AG09319 (cell line): ENCODE results near the gene FGF18.

Source experiments
- DNase-seq: peaks from one replicate; pipeline ENCODE4 v3.0.0-alpha.2; 2010; ENCODE audit warnings: low read depth; ENCODE audit errors: extremely low read depth
- CTCF ChIP-seq: IDR thresholded peaks from 2 replicates; pipeline ENCODE4 v1.5.1; 2011; ENCODE audit warnings: low read depth, mild to moderate bottlenecking, inconsistent platforms, low read length, moderate library complexity

FGF18 gene

GRCh38 chr5:171451421-171451820, 32.0 kb downstream of the FGF18 start:
- no peak for TF ChIP-seq CTCF

GRCh38 chr5:171453056-171453725, 33.7 kb downstream of the FGF18 start:
- no peak for DNase-seq

More at GRCh38 chr5:171451421-171451820, 32.0 kb downstream of the FGF18 start:
- no peak for DNase-seq

GRCh38 chr5:171453988-171454387, 34.5 kb downstream of the FGF18 start:
- TF ChIP-seq CTCF, result no peak
- DNase-seq, result no peak

More at GRCh38 chr5:171453056-171453725, 33.7 kb downstream of the FGF18 start:
- TF ChIP-seq CTCF, result no peak

GRCh38 chr5:171454549-171454948, 35.1 kb downstream of the FGF18 start:
- no peak for DNase-seq
- TF ChIP-seq CTCF, result no peak

GRCh38 chr5:171455522-171455921, 36.1 kb downstream of the FGF18 start:
- TF ChIP-seq CTCF, result no peak
- DNase-seq, result no peak

- no peak for DNase-seq
- no peak for TF ChIP-seq CTCF
Measured at GRCh38 chr5:171457208-171457981, 37.9 kb downstream of the FGF18 start.

- no peak for DNase-seq
- no peak for TF ChIP-seq CTCF
Measured at GRCh38 chr5:171459839-171460238, 40.4 kb downstream of the FGF18 start.
